Endothelial cell of umbilical vein (primary cell): ENCODE measurements around the gene DUSP8. TPM values are rescaled to one million over a fixed set of nuclear protein-coding genes. Genes with fewer than 3 reads are reported as not detected.

Experiments used
- BruUV-seq: library from RNA; stranded (reverse); fragments of 400-500 nt; replicated peaks from 2 replicates; lab custom pipeline; 2021; lab: Mats Ljungman, UMichigan
- CTCF ChIA-PET: fragments of 300-600, 350-600 bp; sonication (Branson Sonifier 250); formaldehyde crosslinking; loops from one replicate; lab custom pipeline; 2021; ENCODE audit warnings: antibody characterized with exemption, inconsistent platforms; lab: Charles Lee
- POLR2A ChIA-PET: fragments of 300-600, 350-600 bp; sonication (Branson Sonifier 250); formaldehyde crosslinking; loops from one replicate; lab custom pipeline; 2021; ENCODE audit warnings: antibody characterized with exemption, inconsistent platforms; lab: Charles Lee
- DNase-seq: peaks from one replicate; pipeline ENCODE4 v3.0.0-alpha.2; 2011; ENCODE audit warnings: low read depth, low spot score
- FAIRE-seq: peaks from 2 replicates; lab custom pipeline; 2011; peaks lifted over from hg19 to GRCh38; lab: Jason Lieb, UNC
- H2AFZ ChIP-seq: 2 replicates; pipeline ENCODE4 v1.6.0; 2012; ENCODE audit warnings: low read depth, low read length, control low read depth, inconsistent platforms
- H3K27ac ChIP-seq: 2 replicates; pipeline ENCODE4 v1.5.1; 2011; ENCODE audit warnings: low read depth, mild to moderate bottlenecking, control low read depth, low read length, moderate library complexity; ENCODE audit not compliant: insufficient read depth
- H3K27me3 ChIP-seq, 2 experiments: 2 replicates each; pipeline versions ENCODE4 v1.6.0 to v1.6.1; 2011; ENCODE audit warnings: low read length in 2 of 2, mixed read lengths in 1 of 2; ENCODE audit not compliant: control insufficient read depth in 2 of 2, insufficient read depth in 2 of 2
- H3K36me3 ChIP-seq, 2 experiments: 2 replicates in 1 of 2; 3 replicates in 1 of 2; pipeline ENCODE4 v1.5.1; 2011; ENCODE audit warnings: low read length in 2 of 2, mild to moderate bottlenecking in 1 of 2, moderate library complexity in 1 of 2; ENCODE audit not compliant: control insufficient read depth in 2 of 2, insufficient read depth in 2 of 2; ENCODE audit errors: extremely low read depth in 1 of 2
- H3K4me1 ChIP-seq: 3 replicates; pipeline ENCODE4 v1.5.1; 2011; ENCODE audit warnings: mild to moderate bottlenecking, low read length; ENCODE audit not compliant: control insufficient read depth, insufficient read depth; ENCODE audit errors: extremely low read depth
- H3K4me2 ChIP-seq: 2 replicates; pipeline ENCODE4 v1.6.1; 2011; ENCODE audit warnings: low read length, control low read depth, mixed read lengths; ENCODE audit not compliant: insufficient read depth
- H3K4me3 ChIP-seq, 3 experiments: fragments of 200-600 bp in 1 of 3; sonication (generic), shearing (Covaris generic) in 1 of 3; replicated peaks in 1 of 3; 2 replicates each; pipeline ENCODE4 v1.5.1; 2011 to 2016; ENCODE audit warnings: control low read depth in 3 of 3, low read length in 3 of 3, mild to moderate bottlenecking in 2 of 3, inconsistent platforms in 1 of 3, low read depth in 1 of 3, moderate library complexity in 1 of 3; ENCODE audit not compliant: insufficient read depth in 1 of 3
- H3K79me2 ChIP-seq: 2 replicates; pipeline ENCODE4 v1.6.0; 2012; ENCODE audit warnings: low read length, inconsistent platforms; ENCODE audit not compliant: control insufficient read depth, insufficient read depth
- H3K9ac ChIP-seq: replicated peaks from 2 replicates; pipeline ENCODE3; 2011; ENCODE audit warnings: low read length, control low read depth; ENCODE audit not compliant: insufficient read depth; ENCODE audit errors: extremely low read depth
- H3K9me1 ChIP-seq: replicated peaks from 3 replicates; pipeline ENCODE4 v1.6.0; 2011; ENCODE audit warnings: mild to moderate bottlenecking, low read length; ENCODE audit not compliant: control insufficient read depth, insufficient read depth; ENCODE audit errors: extremely low read depth
- H3K9me3 ChIP-seq: replicated peaks from 2 replicates; pipeline ENCODE4 v1.5.1; 2012; ENCODE audit warnings: low read length, inconsistent platforms; ENCODE audit not compliant: control insufficient read depth, insufficient read depth
- H4K20me1 ChIP-seq: replicated peaks from 2 replicates; pipeline ENCODE3; 2011; ENCODE audit warnings: mild to moderate bottlenecking, low read length; ENCODE audit not compliant: control insufficient read depth, insufficient read depth; ENCODE audit errors: extremely low read depth
- CTCF ChIP-seq, 2 donors: IDR thresholded peaks; 1 replicate in 1 of 2; 2 replicates in 1 of 2; pipeline ENCODE4 v1.5.1; 2011; ENCODE audit warnings: low read length in 2 of 2, mild to moderate bottlenecking in 2 of 2, moderate library complexity in 2 of 2, control low read depth in 1 of 2, inconsistent platforms in 1 of 2, low read depth in 1 of 2; ENCODE audit not compliant: insufficient read depth in 1 of 2; ENCODE audit errors: extremely low read depth in 1 of 2
- EZH2 ChIP-seq: IDR thresholded peaks from 2 replicates; pipeline ENCODE4 v1.6.1; 2012; ENCODE audit warnings: borderline replicate concordance, low read depth, mild to moderate bottlenecking, moderate library complexity, low read length, inconsistent platforms; ENCODE audit not compliant: severe bottlenecking
- FOS ChIP-seq: IDR thresholded peaks from 2 replicates; pipeline ENCODE4 v1.6.1; 2011; ENCODE audit warnings: mild to moderate bottlenecking, low read length, moderate library complexity, borderline replicate concordance; ENCODE audit not compliant: insufficient read depth
- GATA2 ChIP-seq: IDR thresholded peaks from 2 replicates; pipeline ENCODE4 v1.7.0; 2011; ENCODE audit warnings: low read depth, mild to moderate bottlenecking, moderate library complexity, mixed read lengths, low read length; ENCODE audit not compliant: insufficient read length, insufficient read depth
- JUN ChIP-seq: IDR thresholded peaks from 2 replicates; pipeline ENCODE4 v1.6.1; 2011; ENCODE audit warnings: borderline replicate concordance, low read depth; ENCODE audit not compliant: insufficient read length, insufficient read depth
- MAX ChIP-seq: IDR thresholded peaks from 2 replicates; pipeline ENCODE4 v1.6.1; 2011; ENCODE audit not compliant: insufficient read depth, insufficient read length
- MYC ChIP-seq: IDR thresholded peaks from one replicate; pipeline ENCODE4 v1.6.1; 2011; ENCODE audit warnings: mild to moderate bottlenecking, low read depth, low read length
- POLR2A ChIP-seq: IDR thresholded peaks from 2 replicates; pipeline ENCODE4 v1.6.1; 2012; ENCODE audit warnings: low read depth, mild to moderate bottlenecking, control low read depth, low read length
- POLR2AphosphoS5 ChIP-seq: IDR thresholded peaks from 2 replicates; pipeline ENCODE4 v1.6.1; 2012; ENCODE audit warnings: low read depth, mild to moderate bottlenecking, control low read depth, low read length, moderate library complexity; ENCODE audit not compliant: insufficient read depth
- dilution Hi-C: fragments of 300-500 bp; cut with MboI; formaldehyde crosslinking; loops from one replicate; pipeline ENCODE4 v1.15.0; 2019; ENCODE audit warnings: low sequenced_read_pairs; ENCODE audit not compliant: extremely low pct_ligation_motif_present
- intact Hi-C: fragments of 100-400 bp; cut with micrococcal nuclease; formaldehyde crosslinking; loops from one replicate; pipeline ENCODE4 v1.10.0; 2022
- polyA plus RNA-seq, 4 experiments: library from polyadenylated mRNA; depleted of rRNA in 3 of 4; stranded (reverse) in 3 of 4; unstranded in 1 of 4; fragments of >200 nt; gene quantifications; 2 replicates each; pipeline versions ENCODE4 v1.2.1 to v1.2.3, GENCODE V29; 2011 to 2012; ENCODE audit warnings: missing spikeins in 1 of 4
- total RNA-seq: library from RNA; stranded (reverse); gene quantifications from 2 replicates; pipeline ENCODE4 v1.2.3, GENCODE V29; 2021

Gene DUSP8
- total and polyA plus RNA-seq, 2 donors (not counting 3 experiments of a cell fraction or from before 2014, with no cell fraction given): 4.6 to 5.9 TPM

GRCh38 chr11:1517117-1518005 is 54.7 kb downstream of the DUSP8 start:
- Histone ChIP-seq H3K9ac (no peak overlapping the region), H3K27ac (no peak overlapping the region), H3K79me2 (peaks cover 18% of the 10 kb centered on the region), H3K4me3 (no peak overlapping the region), H2AFZ (no peak overlapping the region), H4K20me1 (peaks cover 3% of the 10 kb centered on the region), H3K9me1 (no peaks in the 10 kb centered on the region), H3K27me3 (no peaks in the 10 kb centered on the region), H3K4me1 (no peaks in the 10 kb centered on the region), H3K36me3 (no peaks in the 10 kb centered on the region), H3K9me3 (no peaks in the 10 kb centered on the region), H3K4me2 (no peak overlapping the region)
- FAIRE-seq: no peak
- no peak for TF ChIP-seq MYC
- no peak for TF ChIP-seq POLR2A
- TF ChIP-seq JUN: no peak
- dilution Hi-C loops: no loop called here
- ChIA-PET CTCF (interaction anchor here (1.2 kb wide), 2 partner anchors 12 to 315 kb away, joined by 4 read pairs; no protein-coding TSS in a partner anchor), POLR2A (no interaction called here)
- no TSS peak for BruUV-seq
- DNase-seq: no peak
- intact Hi-C loops: loop anchor here (5.0 to 10.0 kb wide), 2 partner anchors 133 to 300 kb away; partner anchors contain the start of gene BRSK2

GRCh38 chr11:1516273-1517067 is 55.6 kb downstream of the DUSP8 start:
- H3K79me2 ChIP-seq: peaks cover 18% of the 10 kb centered on the region
- BruUV-seq: no TSS peak
- H3K36me3 ChIP-seq: no peaks in the 10 kb centered on the region
- CTCF ChIA-PET: interaction anchor here (1.1 to 3.9 kb wide), 5 partner anchors 10 to 316 kb away, joined by 4 to 36 read pairs (median 13); no protein-coding TSS in a partner anchor
- TF ChIP-seq JUN (no peak), MYC (no peak), EZH2 (no peak), GATA2 (no peak), POLR2A (no peak), MAX (no peak), FOS (no peak), CTCF (IDR thresholded peaks at IDR 0.05; ENCODE audit: extremely low read depth in 1 of 2, insufficient read depth in 1 of 2, low read depth in 1 of 2, low read length in 2 of 2) (no peak), POLR2AphosphoS5 (no peak)
- intact Hi-C loops: loop anchor here (5.0 to 10.0 kb wide), 2 partner anchors 132 to 299 kb away; partner anchors contain the start of gene BRSK2
- H3K9me1 ChIP-seq: no peaks in the 10 kb centered on the region
- H4K20me1 ChIP-seq: peaks cover 3% of the 10 kb centered on the region
- no peak overlapping the region for H2AFZ ChIP-seq
- H3K27me3 ChIP-seq: no peaks in the 10 kb centered on the region
- H3K9me3 ChIP-seq: no peaks in the 10 kb centered on the region
- FAIRE-seq (no peak), DNase-seq (no peak)
- dilution Hi-C loops: no loop called here
- no peak overlapping the region for H3K9ac ChIP-seq
- no peak overlapping the region for H3K4me2 ChIP-seq
- H3K4me3 ChIP-seq: no peak overlapping the region
- H3K4me1 ChIP-seq: no peaks in the 10 kb centered on the region
- POLR2A ChIA-PET: no interaction called here
- no peak overlapping the region for H3K27ac ChIP-seq
